Esophagus muscularis mucosa (tissue), 4 donors: ENCODE measurements around the gene POLA2. TPM values are rescaled to one million over a fixed set of nuclear protein-coding genes. Genes with fewer than 3 reads are reported as not detected.
"Not testable (repeated sequence)": the region's sequence is repeated elsewhere in the genome, so short reads cannot be mapped to it uniquely, and the experiment has no call there.

ENCODE experiments used
- DNase-seq: peaks from one replicate; pipeline ENCODE4 v3.0.0-alpha.2; 2017; ENCODE audit errors: extremely low spot score
- H3K27ac ChIP-seq, 4 donors: fragments of 200-600 bp; sonication (generic); replicated peaks in 1 of 4; 1 replicate in 3 of 4; 2 replicates in 1 of 4; pipeline ENCODE4 v1.5.1; 2016 to 2019; ENCODE audit warnings: mild to moderate bottlenecking in 1 of 4
- H3K27me3 ChIP-seq, 4 donors: fragments of 200-600 bp; sonication (generic); one replicate each; pipeline versions ENCODE4 v1.5.1 to v1.6.0; 2016 to 2019
- H3K36me3 ChIP-seq, 4 donors: fragments of 200-600 bp; sonication (generic); one replicate each; pipeline ENCODE4 v1.5.1; 2016 to 2019
- H3K4me1 ChIP-seq, 4 donors: fragments of 200-600 bp; sonication (generic); one replicate each; pipeline ENCODE4 v1.5.1; 2016 to 2019
- H3K4me3 ChIP-seq, 4 donors: fragments of 200-600 bp; sonication (generic); 1 replicate in 2 of 4; 2 replicates in 2 of 4; pipeline ENCODE4 v1.5.1; 2016 to 2019; ENCODE audit warnings: mild to moderate bottlenecking in 4 of 4, moderate library complexity in 1 of 4
- H3K9me3 ChIP-seq, 4 donors: fragments of 200-600 bp; sonication (generic); 1 replicate in 3 of 4; 2 replicates in 1 of 4; pipeline ENCODE4 v1.5.1; 2016 to 2019
- CTCF ChIP-seq, 3 experiments: fragments of 200-600 bp in 2 of 3; fragments of 450-650 bp in 1 of 3; sonication (generic) in 2 of 3; IDR thresholded peaks; one replicate each; pipeline ENCODE4 v1.5.1; 2017 to 2019; ENCODE audit warnings: antibody characterized with exemption in 3 of 3, mild to moderate bottlenecking in 2 of 3, moderate library complexity in 1 of 3
- EP300 ChIP-seq: sonication (generic); formaldehyde crosslinking; IDR thresholded peaks from one replicate; pipeline ENCODE4 v1.6.1; 2017; ENCODE audit warnings: antibody characterized with exemption
- POLR2A ChIP-seq: fragments of 450-650 bp; IDR thresholded peaks from one replicate; pipeline ENCODE4 v1.6.1; 2017; ENCODE audit warnings: antibody characterized with exemption, moderate library complexity, mild to moderate bottlenecking, low read depth
- POLR2AphosphoS5 ChIP-seq, 2 donors: sonication (generic); formaldehyde crosslinking; IDR thresholded peaks; one replicate each; pipeline ENCODE4 v1.6.1; 2017; ENCODE audit warnings: antibody characterized with exemption in 2 of 2
- WGBS: methylation state at CpG from one replicate; pipeline ENCODE4 v1.1.5; 2018; 5-methylcytosine and 5-hydroxymethylcytosine counted together
- intact Hi-C: fragments of 100-400 bp; cut with DNase I; formaldehyde crosslinking; loops from one replicate; pipeline ENCODE4 v1.15.1; 2023
- total RNA-seq, 4 donors: library from RNA; depleted of rRNA; stranded (reverse); fragments of >200 nt; gene quantifications; one replicate each; pipeline versions ENCODE4 v1.1.0 to v1.2.1, GENCODE V29; 2016

POLA2 gene
- total RNA-seq, 4 donors from 2014 or later = 14.7 to 26.6 (median 17.3) TPM

- no peaks in the 10 kb centered on the region for H3K9me3 ChIP-seq
- intact Hi-C loops = no loop called here
Measured at GRCh38 chr11:65260302-65260701, 1.5 kb upstream of the POLA2 start.

GRCh38 chr11:65260756-65261590 is 789 bp upstream of the POLA2 start:
- intact Hi-C loops = no loop called here
- peaks cover 8 to 26% (median 19%) of the 10 kb centered on the region in 4 donors for H3K4me1 ChIP-seq
- WGBS = 66% methylated on average over 26 of the region's 26 CpGs
- no peaks in the 10 kb centered on the region for H3K27me3 ChIP-seq
- H3K27ac ChIP-seq = peak overlapping the region; percentile 85 to 90 (median 87)
- TF ChIP-seq CTCF (IDR thresholded peaks at IDR 0.05) (no peak), EP300 (no peak), POLR2A (no peak), POLR2AphosphoS5 (IDR thresholded peaks at IDR 0.05) (no peak)
- no peak for DNase-seq
- peak overlapping the region; percentile 60 to 68 (median 65) for H3K4me3 ChIP-seq
- peaks cover 0 to 5% (median 0%) of the 10 kb centered on the region in 4 donors for H3K36me3 ChIP-seq
- no peaks in the 10 kb centered on the region for H3K9me3 ChIP-seq

More at GRCh38 chr11:65260302-65260701, 1.5 kb upstream of the POLA2 start:
- Histone ChIP-seq H3K4me3 (no peak overlapping the region), H3K36me3 (no peaks in the 10 kb centered on the region), H3K27me3 (no peaks in the 10 kb centered on the region), H3K27ac (no peak overlapping the region), H3K4me1 (peaks cover 8 to 26% (median 19%) of the 10 kb centered on the region in 4 donors)
- 96% methylated on average over 17 of the region's 17 CpGs for WGBS
- TF ChIP-seq CTCF (IDR thresholded peaks at IDR 0.05) = no peak
- TF ChIP-seq EP300 = no peak
- no peak for TF ChIP-seq POLR2A
- no peak for TF ChIP-seq POLR2AphosphoS5 (IDR thresholded peaks at IDR 0.05)
- DNase-seq = no peak

- no peak for DNase-seq
- intact Hi-C loops = no loop called here
- no peak for TF ChIP-seq CTCF (IDR thresholded peaks at IDR 0.05)
- TF ChIP-seq POLR2AphosphoS5 (IDR thresholded peaks at IDR 0.05) = no peak
- TF ChIP-seq EP300 = no peak
- no peak for TF ChIP-seq POLR2A
- peaks cover 8 to 26% (median 19%) of the 10 kb centered on the region in 4 donors for H3K4me1 ChIP-seq
- H3K36me3 ChIP-seq = peaks cover 0 to 15% (median 2%) of the 10 kb centered on the region in 4 donors
- peak overlapping the region; percentile 60 to 68 (median 65) for H3K4me3 ChIP-seq
- 3% methylated on average over 12 of the region's 16 CpGs for WGBS
- H3K27ac ChIP-seq = peak overlapping the region; percentile 85 to 90 (median 87)
- no peaks in the 10 kb centered on the region for H3K9me3 ChIP-seq
- H3K27me3 ChIP-seq = no peaks in the 10 kb centered on the region
Measured at GRCh38 chr11:65262381-65262680, 569 bp downstream of the POLA2 start.

GRCh38 chr11:65262776-65263175 is 1.0 kb downstream of the POLA2 start:
- no peak for DNase-seq
- peak overlapping the region; percentile 85 to 90 (median 87) for H3K27ac ChIP-seq
- H3K27me3 ChIP-seq = no peaks in the 10 kb centered on the region
- intact Hi-C loops = no loop called here
- H3K9me3 ChIP-seq = no peaks in the 10 kb centered on the region
- WGBS = 40% methylated on average over 6 of the region's 6 CpGs
- H3K4me3 ChIP-seq = peak overlapping the region; percentile 60 to 68 (median 65)
- TF ChIP-seq CTCF (IDR thresholded peaks at IDR 0.05) = no peak
- no peak for TF ChIP-seq EP300
- no peak for TF ChIP-seq POLR2AphosphoS5 (IDR thresholded peaks at IDR 0.05)
- no peak for TF ChIP-seq POLR2A
- H3K4me1 ChIP-seq = peaks cover 8 to 26% (median 19%) of the 10 kb centered on the region in 4 donors
- H3K36me3 ChIP-seq = peaks cover 0 to 19% (median 7%) of the 10 kb centered on the region in 4 donors

- H3K4me3 ChIP-seq, H3K9me3 ChIP-seq, DNase-seq, H3K27ac ChIP-seq, H3K27me3 ChIP-seq: not testable (repeated sequence)
- intact Hi-C loops = loop anchor here (5.0 kb wide), 1 partner anchor 37 kb away; no protein-coding TSS in a partner anchor
- peaks cover 8 to 26% (median 19%) of the 10 kb centered on the region in 4 donors for H3K4me1 ChIP-seq
- 92% methylated on average over 11 of the region's 11 CpGs for WGBS
- H3K36me3 ChIP-seq = peaks cover 0 to 39% (median 22%) of the 10 kb centered on the region in 4 donors
Measured at GRCh38 chr11:65264747-65265146, 3.0 kb downstream of the POLA2 start.
